K562 (cell line): ENCODE data around the gene TGFBR2. TPM values are rescaled to one million over a fixed set of nuclear protein-coding genes. Genes with fewer than 3 reads are reported as not detected.

Source experiments
- ATAC-seq: fragments of 200-7000 bp; cut with Tn5 transposase; 3 replicates; pipeline ENCODE4 v1.9.1; 2020; ENCODE audit warnings: moderate library complexity
- BruUV-seq: library from RNA; stranded (reverse); fragments of 400-500 nt; replicated peaks from 2 replicates; lab custom pipeline; 2021; lab: Mats Ljungman, UMichigan
- CTCF ChIA-PET: fragments of 300-600 bp; formaldehyde crosslinking; extraction: SDS; loops from one replicate; lab custom pipeline; 2021; ENCODE audit warnings: low intra/inter-chr PET ratio; lab: Yijun Ruan, JAX
- POLR2A ChIA-PET: fragments of 300-600, 350-650 bp; sonication (Branson Sonifier 250); formaldehyde crosslinking; extraction: SDS; loops from one replicate; lab custom pipeline; 2021; ENCODE audit warnings: antibody characterized with exemption, inconsistent platforms; lab: Yijun Ruan, JAX
- DNase-seq, 4 experiments: peaks; one replicate each; pipeline versions ENCODE4 v3.0.0 to v3.0.0-alpha.2; 2011 to 2018; ENCODE audit warnings: low spot score in 3 of 4, mixed read lengths in 3 of 4; ENCODE audit errors: extremely low read depth in 1 of 4
- FAIRE-seq: peaks from 2 replicates; lab custom pipeline; 2011; peaks lifted over from hg19 to GRCh38; lab: Jason Lieb, UNC
- H2AFZ ChIP-seq: 2 replicates; pipeline ENCODE4 v1.6.0; 2011; ENCODE audit warnings: low read depth, low read length, control low read depth, inconsistent platforms
- H3K27ac ChIP-seq: fragments of 200-600 bp; 3 replicates; pipeline ENCODE4 v1.8.0; 2011; ENCODE audit warnings: low read depth, mild to moderate bottlenecking, control low read depth, inconsistent platforms, low read length, moderate library complexity, mixed read lengths; ENCODE audit errors: extremely low read depth
- H3K27me3 ChIP-seq, 2 experiments: fragments of 300-600 bp in 1 of 2; 2 replicates in 1 of 2; 3 replicates in 1 of 2; pipeline versions ENCODE4 v1.6.0 to v1.8.0; 2011; ENCODE audit warnings: inconsistent platforms in 2 of 2, low read length in 2 of 2, mild to moderate bottlenecking in 1 of 2, mixed read lengths in 1 of 2, moderate library complexity in 1 of 2; ENCODE audit not compliant: control insufficient read depth in 2 of 2, insufficient read depth in 2 of 2
- H3K36me3 ChIP-seq: fragments of 300-600 bp; 3 replicates; pipeline ENCODE4 v1.8.0; 2011; ENCODE audit warnings: mild to moderate bottlenecking, low read length, inconsistent platforms; ENCODE audit not compliant: control insufficient read depth, insufficient read depth
- H3K4me1 ChIP-seq, 2 experiments: fragments of 200-600 bp in 1 of 2; replicated peaks in 1 of 2; 2 replicates in 1 of 2; 3 replicates in 1 of 2; pipeline versions ENCODE4 v1.5.1 to v1.8.0; 2011; ENCODE audit warnings: inconsistent platforms in 2 of 2, low read length in 2 of 2, mild to moderate bottlenecking in 1 of 2, mixed read lengths in 1 of 2, moderate library complexity in 1 of 2; ENCODE audit not compliant: control insufficient read depth in 2 of 2, insufficient read depth in 2 of 2
- H3K4me2 ChIP-seq: 2 replicates; pipeline ENCODE4 v1.6.1; 2011; ENCODE audit warnings: low read length, control low read depth, inconsistent platforms, mixed read lengths; ENCODE audit not compliant: insufficient read depth
- H3K4me3 ChIP-seq: fragments of 200-600 bp; sonication (generic), shearing (Covaris generic); 2 replicates; pipeline ENCODE4 v1.5.1; 2016; ENCODE audit warnings: control low read depth, inconsistent platforms
- H3K79me2 ChIP-seq: fragments of 200-600 bp; 3 replicates; pipeline ENCODE4 v1.8.0; 2011; ENCODE audit warnings: low read length, inconsistent platforms; ENCODE audit not compliant: control insufficient read depth, insufficient read depth
- H3K9ac ChIP-seq, 2 experiments: 2 replicates each; pipeline versions ENCODE4 v1.6.0 to v1.6.1; 2011; ENCODE audit warnings: low read depth in 2 of 2, low read length in 2 of 2, control low read depth in 1 of 2, inconsistent platforms in 1 of 2, mild to moderate bottlenecking in 1 of 2, mixed read lengths in 1 of 2; ENCODE audit not compliant: insufficient read depth in 1 of 2
- H3K9me1 ChIP-seq: one replicate; pipeline ENCODE4 v1.6.0; 2011; ENCODE audit warnings: inconsistent platforms, mild to moderate bottlenecking, low read length, moderate library complexity; ENCODE audit not compliant: control insufficient read depth, insufficient read depth
- H3K9me3 ChIP-seq: replicated peaks from 2 replicates; pipeline ENCODE4 v1.5.1; 2011; ENCODE audit warnings: low read depth, low read length, inconsistent platforms; ENCODE audit not compliant: control insufficient read depth, insufficient read depth
- H4K20me1 ChIP-seq: replicated peaks from 2 replicates; pipeline ENCODE4 v1.6.1; 2011; ENCODE audit warnings: low read length, inconsistent platforms, mixed read lengths; ENCODE audit not compliant: control insufficient read depth, insufficient read depth
- BCOR ChIP-seq: fragments of 450-650 bp; IDR thresholded peaks from 2 replicates; pipeline ENCODE4 v1.6.1; 2016
- OTX1 ChIP-seq: fragments of 450-650 bp; formaldehyde crosslinking; IDR thresholded peaks from 2 replicates; pipeline ENCODE4 v1.4.0; 2022; ENCODE audit warnings: mild to moderate bottlenecking
- SMARCE1 ChIP-seq: fragments of 450-650 bp; IDR thresholded peaks from 2 replicates; pipeline ENCODE4 v1.7.1; 2016; ENCODE audit warnings: mild to moderate bottlenecking
- SRSF3 ChIP-seq: fragments of 200-400 bp; formaldehyde crosslinking; IDR thresholded peaks from 2 replicates; pipeline ENCODE4 v1.6.1; 2016; ENCODE audit warnings: mild to moderate bottlenecking, low read length, moderate library complexity; ENCODE audit not compliant: insufficient read depth
- ZC3H11A ChIP-seq: IDR thresholded peaks from 2 replicates; pipeline ENCODE4 v1.6.1; 2012; ENCODE audit warnings: low read depth, low read length, improper control_type of control experiment
- ZFX ChIP-seq: sonication (generic); formaldehyde crosslinking; IDR thresholded peaks from 2 replicates; pipeline ENCODE4 v1.8.0; 2022; ENCODE audit warnings: mild to moderate bottlenecking, missing genetic modification reagents, moderate library complexity
- WGBS: fragments of 100-300 bp; shearing (Covaris generic); methylation state at CpG from one replicate; pipeline ENCODE4 v1.1.6; 2016; ENCODE audit warnings: low coverage, mixed read lengths; ENCODE audit not compliant: insufficient coverage; ENCODE audit errors: missing lambda C conversion rate; 5-methylcytosine and 5-hydroxymethylcytosine counted together
- in situ Hi-C: fragments of 300-500 bp; cut with MboI; formaldehyde crosslinking; loops from 4 replicates; pipeline ENCODE4 v1.15.0; 2018; ENCODE audit warnings: inconsistent platforms, mixed read lengths
- intact Hi-C: fragments of 100-400 bp; cut with micrococcal nuclease; formaldehyde crosslinking; loops from 2 replicates; pipeline ENCODE4 v1.14.2; 2022
- polyA plus RNA-seq, 8 experiments: library from polyadenylated mRNA; depleted of rRNA in 4 of 8; stranded (reverse) in 5 of 8; unstranded in 3 of 8; fragments of >200 nt; fragmentation: Nextera tagmentation in 2 of 8; fragmentation: Illumina TruSeq in 1 of 8; extraction: Ambion mirVana in 2 of 8; extraction: Trizol in 1 of 8; gene quantifications; 2 replicates each; pipeline versions ENCODE4 v1.2.1 to v1.2.3, GENCODE V29; 2011 to 2014; ENCODE audit warnings: inconsistent platforms in 1 of 8, missing spikeins in 1 of 8
- total RNA-seq, 7 experiments: library from RNA; depleted of rRNA in 6 of 7; stranded (reverse); fragments of >200 nt in 6 of 7; fragmentation: Illumina TruSeq in 2 of 7; extraction: Trizol in 2 of 7; gene quantifications; 2 replicates each; pipeline versions ENCODE4 v1.2.1 to v1.2.3, GENCODE V29; 2011 to 2021; ENCODE audit warnings: low replicate concordance in 1 of 7
- TF ChIP-seq, protein P1 (sequence below): sonication (generic); IDR thresholded peaks from 2 replicates; pipeline ENCODE4 v1.6.1; 2016
- TF ChIP-seq, protein P2 (sequence below), 2 experiments: fragments of 450-650 bp in 1 of 2; sonication (generic) in 1 of 2; formaldehyde crosslinking in 1 of 2; IDR thresholded peaks in 1 of 2; conservative IDR thresholded peaks in 1 of 2; 2 replicates each; pipeline versions ENCODE4 v1.6.1 to v1.8.1; 2016 to 2023; ENCODE audit warnings: mild to moderate bottlenecking in 2 of 2, moderate library complexity in 2 of 2, inconsistent platforms in 1 of 2, missing genetic modification reagents in 1 of 2
- TF ChIP-seq, protein P3 (sequence below): IDR thresholded peaks from 2 replicates; pipeline ENCODE4 v1.6.1; 2016; ENCODE audit warnings: missing genetic modification characterization, missing compliant biosample characterization

Gene TGFBR2
- total and polyA plus RNA-seq, 9 of the 15 experiments (the other 6 are each of a cell fraction or from before 2014, with no cell fraction given), result 0.11 to 0.84 (median 0.24) TPM

DNA sequence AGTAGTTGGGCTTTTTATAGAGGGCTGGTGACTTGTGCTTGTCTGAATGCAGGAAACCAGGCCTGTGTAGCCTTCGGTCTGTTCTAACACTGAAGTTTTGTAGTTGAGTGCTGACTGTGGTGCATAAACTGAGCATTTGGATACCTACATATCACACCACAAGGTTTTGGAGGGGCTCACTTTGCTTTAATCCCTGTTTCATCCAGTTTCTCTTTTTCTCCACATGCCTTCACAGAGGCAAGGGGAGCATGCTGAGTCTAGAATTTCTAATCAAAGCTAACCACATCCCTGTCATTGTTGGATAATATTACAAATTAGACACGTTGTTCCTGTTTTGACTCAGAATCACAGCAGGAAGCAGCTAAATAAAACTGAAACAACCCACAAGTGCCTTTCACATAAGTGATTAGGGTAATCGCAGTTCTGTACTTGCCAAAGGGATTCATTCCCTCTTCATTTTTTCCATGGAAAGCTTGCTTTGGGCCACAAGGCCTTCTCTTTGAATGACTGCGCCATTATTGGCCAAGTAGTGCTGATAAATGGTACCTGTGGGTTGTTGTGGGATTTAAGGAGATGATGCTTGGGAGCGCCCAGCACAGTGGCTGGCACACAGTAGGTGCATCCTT is 48.9 kb downstream of the TGFBR2 start:
- no peaks in the 10 kb centered on the region for H3K36me3 ChIP-seq
- no peaks in the 10 kb centered on the region for H3K27me3 ChIP-seq
- no peak for TF ChIP-seq SRSF3
- TF ChIP-seq, protein P1, sequence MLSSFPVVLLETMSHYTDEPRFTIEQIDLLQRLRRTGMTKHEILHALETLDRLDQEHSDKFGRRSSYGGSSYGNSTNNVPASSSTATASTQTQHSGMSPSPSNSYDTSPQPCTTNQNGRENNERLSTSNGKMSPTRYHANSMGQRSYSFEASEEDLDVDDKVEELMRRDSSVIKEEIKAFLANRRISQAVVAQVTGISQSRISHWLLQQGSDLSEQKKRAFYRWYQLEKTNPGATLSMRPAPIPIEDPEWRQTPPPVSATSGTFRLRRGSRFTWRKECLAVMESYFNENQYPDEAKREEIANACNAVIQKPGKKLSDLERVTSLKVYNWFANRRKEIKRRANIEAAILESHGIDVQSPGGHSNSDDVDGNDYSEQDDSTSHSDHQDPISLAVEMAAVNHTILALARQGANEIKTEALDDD, result no peak
- no peak for TF ChIP-seq ZC3H11A
- TF ChIP-seq, all 486 proteins: peak for 0
- H3K9me3 ChIP-seq, result no peaks in the 10 kb centered on the region
- no peak overlapping the region for H2AFZ ChIP-seq
- no peaks in the 10 kb centered on the region for H3K79me2 ChIP-seq
- WGBS, result 1% methylated on average over 5 of the region's 5 CpGs
- BruUV-seq, result no TSS peak
- ATAC-seq, result no peak
- no peak overlapping the region for H3K4me2 ChIP-seq
- no peaks in the 10 kb centered on the region for H3K9me1 ChIP-seq
- FAIRE-seq, result no peak
- no peaks in the 10 kb centered on the region for H3K4me1 ChIP-seq
- ChIA-PET POLR2A (no interaction called here), CTCF (no interaction called here)
- intact Hi-C loops (no loop called here), in situ Hi-C loops (no loop called here)
- no peak overlapping the region for H3K9ac ChIP-seq
- no peak overlapping the region for H3K4me3 ChIP-seq
- no peak overlapping the region for H3K27ac ChIP-seq
- no peak for DNase-seq
- no peaks in the 10 kb centered on the region for H4K20me1 ChIP-seq

DNA sequence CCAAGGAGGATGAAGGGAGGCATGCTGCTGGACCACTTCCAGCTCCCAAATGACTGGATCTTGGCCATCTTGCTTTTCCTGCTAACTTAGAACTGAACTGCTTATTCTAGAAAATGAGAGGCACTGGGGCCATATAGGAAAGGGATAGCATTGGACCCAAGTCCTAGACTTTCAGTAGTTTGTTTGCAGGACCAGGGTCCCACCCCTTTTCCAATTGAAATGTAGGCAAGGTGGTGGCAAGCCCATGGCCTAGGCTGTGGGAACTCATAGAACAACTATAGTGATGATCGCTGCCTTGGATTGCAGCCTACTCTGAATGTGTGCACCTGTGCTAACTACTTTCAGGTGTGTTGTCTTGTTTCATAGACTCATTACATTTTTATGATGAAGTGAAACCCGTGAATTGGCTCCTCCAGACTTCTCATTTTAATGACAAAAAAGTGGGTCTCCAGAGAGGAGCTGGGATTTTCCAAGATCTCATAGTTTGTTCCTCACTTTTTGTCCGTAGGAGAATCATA is 50.3 kb downstream of the TGFBR2 start:
- TF ChIP-seq SMARCE1, result no peak
- no peak for TF ChIP-seq OTX1 (CRISPR knock-in tag)
- TF ChIP-seq, protein P2, sequence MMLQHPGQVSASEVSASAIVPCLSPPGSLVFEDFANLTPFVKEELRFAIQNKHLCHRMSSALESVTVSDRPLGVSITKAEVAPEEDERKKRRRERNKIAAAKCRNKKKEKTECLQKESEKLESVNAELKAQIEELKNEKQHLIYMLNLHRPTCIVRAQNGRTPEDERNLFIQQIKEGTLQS (IDR thresholded peaks at IDR 0.05), result no peak
- TF ChIP-seq, protein P2 (CRISPR knock-in tag; conservative IDR thresholded peaks at IDR 0.05), result no peak
- TF ChIP-seq ZFX (CRISPR knock-in tag), result no peak
- TF ChIP-seq, protein P3, sequence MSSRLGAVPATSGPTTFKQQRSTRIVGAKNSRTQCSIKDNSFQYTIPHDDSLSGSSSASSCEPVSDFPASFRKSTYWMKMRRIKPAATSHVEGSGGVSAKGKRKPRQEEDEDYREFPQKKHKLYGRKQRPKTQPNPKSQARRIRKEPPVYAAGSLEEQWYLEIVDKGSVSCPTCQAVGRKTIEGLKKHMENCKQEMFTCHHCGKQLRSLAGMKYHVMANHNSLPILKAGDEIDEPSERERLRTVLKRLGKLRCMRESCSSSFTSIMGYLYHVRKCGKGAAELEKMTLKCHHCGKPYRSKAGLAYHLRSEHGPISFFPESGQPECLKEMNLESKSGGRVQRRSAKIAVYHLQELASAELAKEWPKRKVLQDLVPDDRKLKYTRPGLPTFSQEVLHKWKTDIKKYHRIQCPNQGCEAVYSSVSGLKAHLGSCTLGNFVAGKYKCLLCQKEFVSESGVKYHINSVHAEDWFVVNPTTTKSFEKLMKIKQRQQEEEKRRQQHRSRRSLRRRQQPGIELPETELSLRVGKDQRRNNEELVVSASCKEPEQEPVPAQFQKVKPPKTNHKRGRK, result no peak
- TF ChIP-seq BCOR, result no peak
- no TSS peak for BruUV-seq
- no peaks in the 10 kb centered on the region for H4K20me1 ChIP-seq
- no peaks in the 10 kb centered on the region for H3K36me3 ChIP-seq
- POLR2A ChIA-PET, result no interaction called here
- H2AFZ ChIP-seq, result no peak overlapping the region
- ATAC-seq (no peak), FAIRE-seq (no peak), DNase-seq (no peak)
- no peak overlapping the region for H3K4me2 ChIP-seq
- CTCF ChIA-PET, result no interaction called here
- no peaks in the 10 kb centered on the region for H3K27me3 ChIP-seq
- no peak overlapping the region for H3K27ac ChIP-seq
- in situ Hi-C loops, result no loop called here
- intact Hi-C loops, result no loop called here
- H3K4me1 ChIP-seq, result no peaks in the 10 kb centered on the region
- H3K9ac ChIP-seq, result no peak overlapping the region
- H3K9me3 ChIP-seq, result no peaks in the 10 kb centered on the region
- H3K4me3 ChIP-seq, result no peak overlapping the region
- no peaks in the 10 kb centered on the region for H3K79me2 ChIP-seq
- H3K9me1 ChIP-seq, result no peaks in the 10 kb centered on the region
- 0% methylated on average over 3 of the region's 3 CpGs for WGBS
